Measurements from ENCODE around the gene FADD.

Gene FADD

DNA sequence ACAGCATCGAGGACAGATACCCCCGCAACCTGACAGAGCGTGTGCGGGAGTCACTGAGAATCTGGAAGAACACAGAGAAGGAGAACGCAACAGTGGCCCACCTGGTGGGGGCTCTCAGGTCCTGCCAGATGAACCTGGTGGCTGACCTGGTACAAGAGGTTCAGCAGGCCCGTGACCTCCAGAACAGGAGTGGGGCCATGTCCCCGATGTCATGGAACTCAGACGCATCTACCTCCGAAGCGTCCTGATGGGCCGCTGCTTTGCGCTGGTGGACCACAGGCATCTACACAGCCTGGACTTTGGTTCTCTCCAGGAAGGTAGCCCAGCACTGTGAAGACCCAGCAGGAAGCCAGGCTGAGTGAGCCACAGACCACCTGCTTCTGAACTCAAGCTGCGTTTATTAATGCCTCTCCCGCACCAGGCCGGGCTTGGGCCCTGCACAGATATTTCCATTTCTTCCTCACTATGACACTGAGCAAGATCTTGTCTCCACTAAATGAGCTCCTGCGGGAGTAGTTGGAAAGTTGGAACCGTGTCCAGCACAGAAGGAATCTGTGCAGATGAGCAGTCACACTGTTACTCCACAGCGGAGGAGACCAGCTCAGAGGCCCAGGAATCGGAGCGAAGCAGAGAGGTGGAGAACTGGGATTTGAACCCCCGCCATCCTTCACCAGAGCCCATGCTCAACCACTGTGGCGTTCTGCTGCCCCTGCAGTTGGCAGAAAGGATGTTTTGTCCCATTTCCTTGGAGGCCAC lies 3.3 kb downstream of the FADD start (continued):
- TF ChIP-seq, protein P1, sequence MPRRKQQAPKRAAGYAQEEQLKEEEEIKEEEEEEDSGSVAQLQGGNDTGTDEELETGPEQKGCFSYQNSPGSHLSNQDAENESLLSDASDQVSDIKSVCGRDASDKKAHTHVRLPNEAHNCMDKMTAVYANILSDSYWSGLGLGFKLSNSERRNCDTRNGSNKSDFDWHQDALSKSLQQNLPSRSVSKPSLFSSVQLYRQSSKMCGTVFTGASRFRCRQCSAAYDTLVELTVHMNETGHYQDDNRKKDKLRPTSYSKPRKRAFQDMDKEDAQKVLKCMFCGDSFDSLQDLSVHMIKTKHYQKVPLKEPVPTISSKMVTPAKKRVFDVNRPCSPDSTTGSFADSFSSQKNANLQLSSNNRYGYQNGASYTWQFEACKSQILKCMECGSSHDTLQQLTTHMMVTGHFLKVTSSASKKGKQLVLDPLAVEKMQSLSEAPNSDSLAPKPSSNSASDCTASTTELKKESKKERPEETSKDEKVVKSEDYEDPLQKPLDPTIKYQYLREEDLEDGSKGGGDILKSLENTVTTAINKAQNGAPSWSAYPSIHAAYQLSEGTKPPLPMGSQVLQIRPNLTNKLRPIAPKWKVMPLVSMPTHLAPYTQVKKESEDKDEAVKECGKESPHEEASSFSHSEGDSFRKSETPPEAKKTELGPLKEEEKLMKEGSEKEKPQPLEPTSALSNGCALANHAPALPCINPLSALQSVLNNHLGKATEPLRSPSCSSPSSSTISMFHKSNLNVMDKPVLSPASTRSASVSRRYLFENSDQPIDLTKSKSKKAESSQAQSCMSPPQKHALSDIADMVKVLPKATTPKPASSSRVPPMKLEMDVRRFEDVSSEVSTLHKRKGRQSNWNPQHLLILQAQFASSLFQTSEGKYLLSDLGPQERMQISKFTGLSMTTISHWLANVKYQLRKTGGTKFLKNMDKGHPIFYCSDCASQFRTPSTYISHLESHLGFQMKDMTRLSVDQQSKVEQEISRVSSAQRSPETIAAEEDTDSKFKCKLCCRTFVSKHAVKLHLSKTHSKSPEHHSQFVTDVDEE (CRISPR knock-in tag; IDR thresholded peaks at IDR 0.05) = no peak
- no peak for TF ChIP-seq ESRRG (CRISPR knock-in tag; IDR thresholded peaks at IDR 0.05)
- TF ChIP-seq, protein P2, sequence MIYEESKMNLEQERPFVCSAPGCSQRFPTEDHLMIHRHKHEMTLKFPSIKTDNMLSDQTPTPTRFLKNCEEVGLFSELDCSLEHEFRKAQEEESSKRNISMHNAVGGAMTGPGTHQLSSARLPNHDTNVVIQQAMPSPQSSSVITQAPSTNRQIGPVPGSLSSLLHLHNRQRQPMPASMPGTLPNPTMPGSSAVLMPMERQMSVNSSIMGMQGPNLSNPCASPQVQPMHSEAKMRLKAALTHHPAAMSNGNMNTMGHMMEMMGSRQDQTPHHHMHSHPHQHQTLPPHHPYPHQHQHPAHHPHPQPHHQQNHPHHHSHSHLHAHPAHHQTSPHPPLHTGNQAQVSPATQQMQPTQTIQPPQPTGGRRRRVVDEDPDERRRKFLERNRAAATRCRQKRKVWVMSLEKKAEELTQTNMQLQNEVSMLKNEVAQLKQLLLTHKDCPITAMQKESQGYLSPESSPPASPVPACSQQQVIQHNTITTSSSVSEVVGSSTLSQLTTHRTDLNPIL (CRISPR knock-in tag; IDR thresholded peaks at IDR 0.05; ENCODE audit: low read depth) = no peak
- TF ChIP-seq PPARA (CRISPR knock-in tag; IDR thresholded peaks at IDR 0.05; ENCODE audit: borderline replicate concordance) = no peak
- TF ChIP-seq ZFP3 (CRISPR knock-in tag; IDR thresholded peaks at IDR 0.05) = no peak
- TF ChIP-seq BACH2 (CRISPR knock-in tag; IDR thresholded peaks at IDR 0.05; ENCODE audit: borderline replicate concordance) = no peak
- TF ChIP-seq, protein P3, sequence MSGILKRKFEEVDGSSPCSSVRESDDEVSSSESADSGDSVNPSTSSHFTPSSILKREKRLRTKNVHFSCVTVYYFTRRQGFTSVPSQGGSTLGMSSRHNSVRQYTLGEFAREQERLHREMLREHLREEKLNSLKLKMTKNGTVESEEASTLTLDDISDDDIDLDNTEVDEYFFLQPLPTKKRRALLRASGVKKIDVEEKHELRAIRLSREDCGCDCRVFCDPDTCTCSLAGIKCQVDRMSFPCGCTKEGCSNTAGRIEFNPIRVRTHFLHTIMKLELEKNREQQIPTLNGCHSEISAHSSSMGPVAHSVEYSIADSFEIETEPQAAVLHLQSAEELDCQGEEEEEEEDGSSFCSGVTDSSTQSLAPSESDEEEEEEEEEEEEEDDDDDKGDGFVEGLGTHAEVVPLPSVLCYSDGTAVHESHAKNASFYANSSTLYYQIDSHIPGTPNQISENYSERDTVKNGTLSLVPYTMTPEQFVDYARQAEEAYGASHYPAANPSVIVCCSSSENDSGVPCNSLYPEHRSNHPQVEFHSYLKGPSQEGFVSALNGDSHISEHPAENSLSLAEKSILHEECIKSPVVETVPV (CRISPR knock-in tag; IDR thresholded peaks at IDR 0.05) = no peak
- no peak for TF ChIP-seq ZNF70 (CRISPR knock-in tag; IDR thresholded peaks at IDR 0.05)

DNA sequence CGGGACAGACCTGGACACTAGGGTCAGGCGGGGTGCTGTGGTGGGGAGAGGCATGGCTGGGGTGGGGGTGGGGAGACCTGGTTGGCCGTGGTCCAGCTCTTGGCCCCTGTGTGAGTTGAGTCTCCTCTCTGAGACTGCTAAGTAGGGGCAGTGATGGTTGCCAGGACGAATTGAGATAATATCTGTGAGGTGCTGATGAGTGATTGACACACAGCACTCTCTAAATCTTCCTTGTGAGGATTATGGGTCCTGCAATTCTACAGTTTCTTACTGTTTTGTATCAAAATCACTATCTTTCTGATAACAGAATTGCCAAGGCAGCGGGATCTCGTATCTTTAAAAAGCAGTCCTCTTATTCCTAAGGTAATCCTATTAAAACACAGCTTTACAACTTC lies 3.9 kb downstream of the FADD start:
- TF ChIP-seq ESRRG (CRISPR knock-in tag; IDR thresholded peaks at IDR 0.05) (no peak), PPARA (CRISPR knock-in tag; IDR thresholded peaks at IDR 0.05; ENCODE audit: borderline replicate concordance) (no peak)
- TF ChIP-seq, protein P3 (CRISPR knock-in tag; IDR thresholded peaks at IDR 0.05) = no peak
- TF ChIP-seq, protein P4, sequence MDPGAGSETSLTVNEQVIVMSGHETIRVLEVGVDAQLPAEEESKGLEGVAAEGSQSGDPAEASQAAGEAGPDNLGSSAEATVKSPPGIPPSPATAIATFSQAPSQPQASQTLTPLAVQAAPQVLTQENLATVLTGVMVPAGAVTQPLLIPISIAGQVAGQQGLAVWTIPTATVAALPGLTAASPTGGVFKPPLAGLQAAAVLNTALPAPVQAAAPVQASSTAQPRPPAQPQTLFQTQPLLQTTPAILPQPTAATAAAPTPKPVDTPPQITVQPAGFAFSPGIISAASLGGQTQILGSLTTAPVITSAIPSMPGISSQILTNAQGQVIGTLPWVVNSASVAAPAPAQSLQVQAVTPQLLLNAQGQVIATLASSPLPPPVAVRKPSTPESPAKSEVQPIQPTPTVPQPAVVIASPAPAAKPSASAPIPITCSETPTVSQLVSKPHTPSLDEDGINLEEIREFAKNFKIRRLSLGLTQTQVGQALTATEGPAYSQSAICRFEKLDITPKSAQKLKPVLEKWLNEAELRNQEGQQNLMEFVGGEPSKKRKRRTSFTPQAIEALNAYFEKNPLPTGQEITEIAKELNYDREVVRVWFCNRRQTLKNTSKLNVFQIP (CRISPR knock-in tag; IDR thresholded peaks at IDR 0.05; ENCODE audit: borderline replicate concordance, low read depth) = no peak
- ATAC-seq = no peak

DNA sequence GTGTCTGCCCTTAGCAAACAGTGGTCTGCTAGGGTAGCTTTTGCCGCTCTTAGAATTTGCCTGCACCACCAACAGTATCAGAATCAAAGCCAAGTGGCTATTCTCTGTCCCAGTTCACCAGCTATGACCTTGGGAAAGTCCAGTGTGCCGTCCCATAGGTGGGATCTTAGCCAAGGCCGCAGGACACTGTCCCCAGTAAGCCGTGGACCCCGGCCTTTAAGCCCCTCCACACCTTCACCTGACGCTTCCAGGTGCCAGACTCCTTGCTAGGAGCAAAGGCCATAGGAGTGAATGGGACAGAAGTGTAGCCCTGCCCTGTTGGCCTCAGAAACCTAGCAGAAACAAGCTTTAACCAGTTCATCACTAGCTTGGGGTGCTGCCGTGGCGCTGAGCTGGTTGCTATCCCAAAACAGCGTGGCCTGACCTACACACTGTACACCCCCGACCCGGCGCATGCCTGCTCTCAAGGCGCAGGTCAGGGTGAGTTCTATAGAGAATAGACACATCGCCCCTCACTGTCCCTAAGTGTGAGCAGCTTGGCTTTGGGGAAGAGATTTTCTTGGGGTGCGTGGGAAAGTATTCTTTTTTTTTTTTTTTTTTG lies 4.5 kb downstream of the FADD start:
- TF ChIP-seq ZFP3 (CRISPR knock-in tag; IDR thresholded peaks at IDR 0.05) = no peak
- no peak for TF ChIP-seq PPARA (CRISPR knock-in tag; IDR thresholded peaks at IDR 0.05; ENCODE audit: borderline replicate concordance)
- TF ChIP-seq BACH2 (CRISPR knock-in tag; IDR thresholded peaks at IDR 0.05; ENCODE audit: borderline replicate concordance) = no peak
- no peak for TF ChIP-seq ZNF70 (CRISPR knock-in tag; IDR thresholded peaks at IDR 0.05)
- TF ChIP-seq ZC3H10 (CRISPR knock-in tag; IDR thresholded peaks at IDR 0.05) = no peak
- no peak for TF ChIP-seq OSR1 (CRISPR knock-in tag; IDR thresholded peaks at IDR 0.05)
- TF ChIP-seq, protein P2 (CRISPR knock-in tag; IDR thresholded peaks at IDR 0.05; ENCODE audit: low read depth) = no peak
- ATAC-seq = no peak

DNA sequence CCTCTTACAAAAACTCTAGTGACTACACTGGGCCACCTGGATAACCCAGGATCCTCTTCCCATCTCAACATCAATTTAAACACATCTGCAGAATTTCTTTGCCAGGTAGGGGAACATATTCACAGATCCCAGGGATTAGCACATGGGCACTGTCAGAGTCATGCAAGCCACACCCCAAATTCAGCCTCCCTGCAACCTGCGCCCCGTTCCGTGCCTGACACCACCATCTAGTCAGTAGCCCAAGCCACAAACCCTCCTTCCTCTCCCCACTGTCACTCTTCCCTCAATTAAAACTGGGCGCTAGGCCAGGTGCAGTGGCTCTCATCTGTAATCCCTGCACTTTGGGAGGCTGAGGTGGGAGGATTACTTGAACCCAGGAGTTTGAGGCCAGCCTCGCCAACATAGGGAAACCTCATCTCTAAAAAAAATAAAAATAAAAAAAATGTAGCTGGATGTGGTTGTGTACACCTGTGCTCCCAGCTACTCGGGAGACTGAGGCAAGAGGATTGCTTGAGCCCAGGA lies 6.4 kb downstream of the FADD start:
- no peak; the same call in 2 of the 3 replicates for ATAC-seq
- TF ChIP-seq ZNF565 (CRISPR knock-in tag; conservative IDR thresholded peaks at IDR 0.05; ENCODE audit: low read depth) (no peak), ESRRG (CRISPR knock-in tag; IDR thresholded peaks at IDR 0.05) (no peak), RARB (CRISPR knock-in tag; IDR thresholded peaks at IDR 0.05) (no peak), CSDC2 (CRISPR knock-in tag; IDR thresholded peaks at IDR 0.05) (no peak), ZNF8 (CRISPR knock-in tag; IDR thresholded peaks at IDR 0.05) (no peak), BACH2 (CRISPR knock-in tag; IDR thresholded peaks at IDR 0.05; ENCODE audit: borderline replicate concordance) (no peak), PPARA (CRISPR knock-in tag; IDR thresholded peaks at IDR 0.05; ENCODE audit: borderline replicate concordance) (no peak), SNAI2 (CRISPR knock-in tag; IDR thresholded peaks at IDR 0.05) (no peak), TOX (CRISPR knock-in tag; IDR thresholded peaks at IDR 0.05; ENCODE audit: borderline replicate concordance) (no peak), ARNTL (CRISPR knock-in tag; IDR thresholded peaks at IDR 0.05; ENCODE audit: borderline replicate concordance, low read depth) (no peak)
- TF ChIP-seq, protein P3 (CRISPR knock-in tag; IDR thresholded peaks at IDR 0.05) = no peak
- TF ChIP-seq, protein P5, sequence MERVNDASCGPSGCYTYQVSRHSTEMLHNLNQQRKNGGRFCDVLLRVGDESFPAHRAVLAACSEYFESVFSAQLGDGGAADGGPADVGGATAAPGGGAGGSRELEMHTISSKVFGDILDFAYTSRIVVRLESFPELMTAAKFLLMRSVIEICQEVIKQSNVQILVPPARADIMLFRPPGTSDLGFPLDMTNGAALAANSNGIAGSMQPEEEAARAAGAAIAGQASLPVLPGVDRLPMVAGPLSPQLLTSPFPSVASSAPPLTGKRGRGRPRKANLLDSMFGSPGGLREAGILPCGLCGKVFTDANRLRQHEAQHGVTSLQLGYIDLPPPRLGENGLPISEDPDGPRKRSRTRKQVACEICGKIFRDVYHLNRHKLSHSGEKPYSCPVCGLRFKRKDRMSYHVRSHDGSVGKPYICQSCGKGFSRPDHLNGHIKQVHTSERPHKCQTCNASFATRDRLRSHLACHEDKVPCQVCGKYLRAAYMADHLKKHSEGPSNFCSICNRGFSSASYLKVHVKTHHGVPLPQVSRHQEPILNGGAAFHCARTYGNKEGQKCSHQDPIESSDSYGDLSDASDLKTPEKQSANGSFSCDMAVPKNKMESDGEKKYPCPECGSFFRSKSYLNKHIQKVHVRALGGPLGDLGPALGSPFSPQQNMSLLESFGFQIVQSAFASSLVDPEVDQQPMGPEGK (CRISPR knock-in tag; IDR thresholded peaks at IDR 0.05; ENCODE audit: borderline replicate concordance) = no peak
